A673 (cell line): ENCODE results near the gene SPG11. TPM values are rescaled to one million over a fixed set of nuclear protein-coding genes. Genes with fewer than 3 reads are reported as not detected.
A peak's percentile ranks its signal among the peaks of the same experiment; 100 is the strongest.

ENCODE experiments used
- BruUV-seq: library from RNA; stranded (reverse); fragments of 400-500 nt; replicated peaks from 2 replicates; lab custom pipeline; 2021; lab: Mats Ljungman, UMichigan
- CTCF ChIA-PET: fragments of 300-600 bp; sonication (Branson Sonifier 250); formaldehyde crosslinking; loops from one replicate; lab custom pipeline; 2022; ENCODE audit warnings: antibody characterized with exemption; lab: Charles Lee
- POLR2A ChIA-PET: fragments of 300-600 bp; sonication (Branson Sonifier 250); formaldehyde crosslinking; loops from one replicate; lab custom pipeline; 2022; ENCODE audit warnings: antibody characterized with exemption; ENCODE audit not compliant: low non-redundant PET; lab: Charles Lee
- DNase-seq: peaks from one replicate; pipeline ENCODE4 v3.0.0-alpha.2; 2015; ENCODE audit warnings: low spot score
- H3K27ac ChIP-seq: fragments of 200-600 bp; sonication (generic); 2 replicates; pipeline ENCODE4 v1.5.1; 2016; ENCODE audit warnings: mixed run types, low read depth, mild to moderate bottlenecking, mixed read lengths, antibody characterized with exemption, low read length; ENCODE audit not compliant: poor library complexity, severe bottlenecking
- H3K27me3 ChIP-seq: fragments of 200-600 bp; sonication (generic); replicated peaks from 2 replicates; pipeline ENCODE4 v1.6.1; 2017; ENCODE audit warnings: mixed run types, low read depth, mild to moderate bottlenecking, mixed read lengths, antibody characterized with exemption, low read length; ENCODE audit not compliant: insufficient read depth, poor library complexity
- H3K36me3 ChIP-seq: fragments of 200-600 bp; sonication (generic); 2 replicates; pipeline ENCODE4 v1.6.1; 2016; ENCODE audit warnings: mixed run types, mild to moderate bottlenecking, mixed read lengths, antibody characterized with exemption, low read length; ENCODE audit not compliant: insufficient read depth, poor library complexity, severe bottlenecking
- H3K4me1 ChIP-seq: fragments of 200-600 bp; sonication (generic); 2 replicates; pipeline ENCODE4 v1.6.1; 2017; ENCODE audit warnings: mixed run types, mild to moderate bottlenecking, mixed read lengths, antibody characterized with exemption, low read length; ENCODE audit not compliant: insufficient read depth, poor library complexity, severe bottlenecking
- H3K4me3 ChIP-seq: fragments of 200-600 bp; sonication (generic); 2 replicates; pipeline ENCODE4 v1.5.1; 2016; ENCODE audit warnings: low read depth, mixed run types, mild to moderate bottlenecking, mixed read lengths, low read length; ENCODE audit not compliant: poor library complexity, severe bottlenecking
- H3K9me3 ChIP-seq: fragments of 200-600 bp; sonication (generic); 2 replicates; pipeline ENCODE4 v1.6.1; 2016; ENCODE audit warnings: mixed run types, low read depth, mild to moderate bottlenecking, mixed read lengths, antibody characterized with exemption, low read length; ENCODE audit not compliant: poor library complexity, severe bottlenecking
- CTCF ChIP-seq: fragments of 300-800, 200-600 bp; sonication (generic); conservative IDR thresholded peaks from 2 replicates; pipeline ENCODE4 v1.5.1; 2017; ENCODE audit warnings: low read depth, mild to moderate bottlenecking, antibody characterized with exemption, low read length, moderate library complexity, mixed read lengths
- EZH2 ChIP-seq: fragments of 200-600 bp; sonication (generic); IDR thresholded peaks from 2 replicates; pipeline ENCODE4 v1.6.1; 2017; ENCODE audit warnings: borderline replicate concordance, low read depth, mild to moderate bottlenecking, mixed read lengths, antibody characterized with exemption, low read length; ENCODE audit not compliant: poor library complexity, severe bottlenecking
- intact Hi-C: fragments of 100-400 bp; cut with micrococcal nuclease; formaldehyde crosslinking; loops from one replicate; pipeline ENCODE4 v1.10.0; 2022; ENCODE audit not compliant: unreplicated experiment
- total RNA-seq: library from RNA; stranded (reverse); gene quantifications from 2 replicates; pipeline ENCODE4 v1.2.3, GENCODE V29; 2021

Gene SPG11
- total RNA-seq, 1 experiment from 2014 or later = 55.4 TPM

- ChIA-PET CTCF (interaction anchor here (1.2 to 2.4 kb wide), 2 partner anchors 14 to 48 kb away, joined by 5 to 8 read pairs; partner anchors contain the start of gene SPG11), POLR2A (interaction anchor here (0.6 to 1.9 kb wide), 5 partner anchors 10 to 39 kb away, joined by 3 to 6 read pairs (median 4); no protein-coding TSS in a partner anchor)
- Histone ChIP-seq H3K36me3 (peaks cover 29% of the 10 kb centered on the region), H3K27ac (peak overlapping the region; percentile 94), H3K9me3 (no peaks in the 10 kb centered on the region), H3K4me1 (peaks cover 30% of the 10 kb centered on the region), H3K27me3 (no peaks in the 10 kb centered on the region), H3K4me3 (peak overlapping the region; percentile 88)
- intact Hi-C loops = loop anchor here (2.0 to 5.0 kb wide), 2 partner anchors 50 to 67 kb away; partner anchors contain the start of gene SPG11
- TF ChIP-seq EZH2 (no peak), CTCF (no peak)
- peak; percentile 56 for DNase-seq
- TSS peak; percentile 66 for BruUV-seq
These were observed 48.4 kb upstream of the SPG11 start for GRCh38 chr15:44711743-44712345.

DNA sequence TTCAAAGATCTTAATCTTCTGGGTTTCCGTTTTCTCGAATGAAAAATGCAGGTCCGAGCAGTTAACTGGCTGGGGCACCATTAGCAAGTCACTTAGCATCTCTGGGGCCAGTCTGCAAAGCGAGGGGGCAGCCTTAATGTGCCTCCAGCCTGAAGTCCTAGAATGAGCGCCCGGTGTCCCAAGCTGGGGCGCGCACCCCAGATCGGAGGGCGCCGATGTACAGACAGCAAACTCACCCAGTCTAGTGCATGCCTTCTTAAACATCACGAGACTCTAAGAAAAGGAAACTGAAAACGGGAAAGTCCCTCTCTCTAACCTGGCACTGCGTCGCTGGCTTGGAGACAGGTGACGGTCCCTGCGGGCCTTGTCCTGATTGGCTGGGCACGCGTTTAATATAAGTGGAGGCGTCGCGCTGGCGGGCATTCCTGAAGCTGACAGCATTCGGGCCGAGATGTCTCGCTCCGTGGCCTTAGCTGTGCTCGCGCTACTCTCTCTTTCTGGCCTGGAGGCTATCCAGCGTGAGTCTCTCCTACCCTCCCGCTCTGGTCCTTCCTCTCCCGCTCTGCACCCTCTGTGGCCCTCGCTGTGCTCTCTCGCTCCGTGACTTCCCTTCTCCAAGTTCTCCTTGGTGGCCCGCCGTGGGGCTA is 47.8 kb upstream of the SPG11 start, which contains the start of the genes B2M and PATL2:
B2M (plus strand) TSS at position 422 of the 647 bp plus-strand sequence; CDS start at position 452, 30 bp downstream.
PATL2 (minus strand) TSS at position 228 of the 647 bp plus-strand sequence. CDS start 34,833 bp downstream, outside the sequence.
- POLR2A ChIA-PET = interaction anchor here (0.6 to 0.9 kb wide), 4 partner anchors 11 to 77 kb away, joined by 3 to 6 read pairs (median 4); no protein-coding TSS in a partner anchor
- DNase-seq = peak; percentile 98
- Histone ChIP-seq H3K4me1 (peaks cover 29% of the 10 kb centered on the region), H3K36me3 (peaks cover 23% of the 10 kb centered on the region), H3K9me3 (no peaks in the 10 kb centered on the region), H3K4me3 (peak within 1 kb of the TSS; percentile 88), H3K27ac (peak within 1 kb of the TSS; percentile 94), H3K27me3 (no peaks in the 10 kb centered on the region)
- intact Hi-C loops = loop anchor here (5.0 kb wide), 1 partner anchor 49 kb away; the partner anchor contains the start of gene SPG11
- no peak for TF ChIP-seq EZH2
- BruUV-seq = no TSS peak
- CTCF ChIA-PET = interaction anchor here (1.2 to 2.4 kb wide), 2 partner anchors 15 to 48 kb away, joined by 5 to 8 read pairs; partner anchors contain the start of gene SPG11

GRCh38 chr15:44710236-44711095 is 47.0 kb upstream of the SPG11 start:
- Histone ChIP-seq H3K4me1 (peaks cover 23% of the 10 kb centered on the region), H3K9me3 (no peaks in the 10 kb centered on the region), H3K27me3 (no peaks in the 10 kb centered on the region), H3K27ac (peak overlapping the region; percentile 94), H3K4me3 (peak overlapping the region; percentile 88), H3K36me3 (peaks cover 15% of the 10 kb centered on the region)
- TF ChIP-seq EZH2 (no peak), CTCF (peak; percentile 53)
- intact Hi-C loops = loop anchor here (5.0 kb wide), 1 partner anchor 48 kb away; the partner anchor contains the start of gene SPG11
- BruUV-seq = TSS peak; percentile 54
- DNase-seq = no peak
- ChIA-PET CTCF (interaction anchor here (1.2 to 2.4 kb wide), 2 partner anchors 16 to 47 kb away, joined by 5 to 8 read pairs; partner anchors contain the start of gene SPG11), POLR2A (interaction anchor here (0.7 to 0.9 kb wide), 2 partner anchors 18 to 77 kb away, joined by 4 to 6 read pairs; no protein-coding TSS in a partner anchor)
